H1 (cell line): ENCODE results near the gene ITGB7. TPM values are rescaled to one million over a fixed set of nuclear protein-coding genes. Genes with fewer than 3 reads are reported as not detected.

Source experiments
- CHD7 ChIP-seq: fragments of 300-600 bp; sonication (generic); IDR thresholded peaks from 2 replicates; pipeline ENCODE4 v1.7.1; 2012; ENCODE audit warnings: low read length, moderate library complexity, mild to moderate bottlenecking, inconsistent platforms; ENCODE audit not compliant: insufficient replicate concordance
- EGR1 ChIP-seq: IDR thresholded peaks from 2 replicates; pipeline ENCODE4 v1.6.1; 2011; ENCODE audit warnings: low read depth, low read length, borderline replicate concordance
- GABPA ChIP-seq: IDR thresholded peaks from 2 replicates; pipeline ENCODE4 v1.6.1; 2011; ENCODE audit warnings: mild to moderate bottlenecking, low read length, moderate library complexity, borderline replicate concordance; ENCODE audit not compliant: insufficient read depth
- SIRT6 ChIP-seq: IDR thresholded peaks from one replicate; pipeline ENCODE4 v1.7.1; 2012; ENCODE audit warnings: low read length, inconsistent platforms
- SP1 ChIP-seq: IDR thresholded peaks from 2 replicates; pipeline ENCODE4 v1.6.1; 2011; ENCODE audit warnings: low read depth, low read length
- USF2 ChIP-seq: IDR thresholded peaks from 2 replicates; pipeline ENCODE4 v1.6.1; 2011; ENCODE audit warnings: low read length, improper control_type of control experiment
- YY1 ChIP-seq: IDR thresholded peaks from 2 replicates; pipeline ENCODE4 v1.6.1; 2011; ENCODE audit warnings: low read depth, mild to moderate bottlenecking, low read length
- polyA plus RNA-seq, 7 experiments: library from polyadenylated mRNA; depleted of rRNA in 3 of 7; stranded (reverse) in 5 of 7; unstranded in 2 of 7; fragments of >200 nt in 5 of 7; fragments of 200-250 nt in 2 of 7; gene quantifications; 1 replicate in 5 of 7; 2 replicates in 1 of 7; 4 replicates in 1 of 7; pipeline versions ENCODE4 v1.2.1 to v1.2.3, GENCODE V29; 2011 to 2013; ENCODE audit warnings: missing spikeins in 2 of 7, mixed read lengths in 2 of 7
- total RNA-seq: library from RNA; stranded (reverse); fragmentation: NEBNext Ultra II Directional; extraction: Animal tissue kit (Norgen Biotek cat#: 25700); gene quantifications from 2 replicates; pipeline ENCODE4 v1.2.1, GENCODE V29; 2021

The ITGB7 gene
- total and polyA plus RNA-seq, 2 of the 8 experiments (the other 6 are each of a cell fraction or from before 2014, with no cell fraction given) = 0.35 to 0.54 TPM

GRCh38 chr12:53176750-53177149, 30.3 kb downstream of the ITGB7 start (continued):
- TF ChIP-seq CHD7 (no peak), EGR1 (no peak), SIRT6 (no peak), SP1 (no peak), GABPA (no peak), YY1 (no peak), USF2 (no peak)
